ENCODE measurements around the gene TMEM176B. TPM values are rescaled to one million over a fixed set of nuclear protein-coding genes. Genes with fewer than 3 reads are reported as not detected.
A peak's percentile ranks its signal among the peaks of the same experiment; 100 is the strongest.

TMEM176B gene
- polyA plus RNA-seq, 1 donor, result 291 TPM

DNA sequence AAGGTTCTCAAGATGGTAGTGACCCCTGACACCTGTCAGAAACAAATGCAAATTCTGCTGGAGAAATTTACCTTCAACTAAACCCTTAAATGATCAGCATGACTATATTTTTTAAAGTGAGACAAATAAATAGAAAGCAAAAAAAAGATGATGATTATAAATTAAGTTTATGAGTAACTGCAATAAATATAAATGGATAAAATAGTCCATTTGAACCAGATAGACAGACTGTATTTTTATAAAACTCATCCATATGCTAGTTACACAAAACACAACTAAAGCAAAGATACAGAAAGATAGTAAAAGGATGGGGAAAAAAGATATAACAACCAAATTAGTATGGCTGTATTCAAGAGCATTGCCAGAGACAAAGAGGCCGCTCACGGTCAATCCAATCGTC is 6.3 kb upstream of the TMEM176B start:
- no CpG with 5 or more reads among the region's 3 CpGs for WGBS (ENCODE audit: insufficient coverage, low lambda C conversion rate)
- no peaks in the 10 kb centered on the region for H3K9me3 ChIP-seq (ENCODE audit: control insufficient read depth, low read depth, low read length)
- peaks cover 42% of the 10 kb centered on the region for H3K36me3 ChIP-seq (ENCODE audit: control insufficient read depth, insufficient read depth, low read length)
- H3K27ac ChIP-seq (ENCODE audit: low read length), result no peak overlapping the region
- no peak overlapping the region for H3K4me3 ChIP-seq (ENCODE audit: low read length)
- H3K27me3 ChIP-seq (ENCODE audit: control insufficient read depth, insufficient read depth, low read length), result no peaks in the 10 kb centered on the region
- H3K4me1 ChIP-seq (ENCODE audit: control insufficient read depth, insufficient read depth, low read length), result peaks cover 25% of the 10 kb centered on the region
- no peak for DNase-seq

DNA sequence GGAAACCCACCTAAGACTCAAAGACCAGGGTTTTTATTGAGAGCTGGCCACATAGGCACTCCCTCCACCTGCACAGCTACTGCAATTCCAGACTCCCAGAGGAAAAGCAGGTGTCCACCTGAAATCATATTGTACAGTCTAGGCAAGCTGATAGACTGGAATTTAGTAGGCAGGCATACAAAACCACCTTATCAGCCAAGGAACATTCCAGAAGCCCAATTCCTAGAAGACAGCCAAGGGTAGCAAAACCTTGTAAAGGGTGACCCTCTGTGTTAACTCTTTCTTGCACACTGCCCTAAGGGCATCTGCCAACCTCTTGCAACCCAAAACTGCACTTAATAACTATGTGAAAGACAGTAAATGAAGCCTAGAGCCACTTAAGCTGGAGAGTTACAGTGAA is 5.7 kb upstream of the TMEM176B start:
- peaks cover 2% of the 10 kb centered on the region for H3K27me3 ChIP-seq (ENCODE audit: control insufficient read depth, insufficient read depth, low read length)
- H3K9me3 ChIP-seq (ENCODE audit: control insufficient read depth, low read depth, low read length), result no peaks in the 10 kb centered on the region
- no peak overlapping the region for H3K27ac ChIP-seq (ENCODE audit: low read length)
- DNase-seq, result no peak
- peaks cover 25% of the 10 kb centered on the region for H3K4me1 ChIP-seq (ENCODE audit: control insufficient read depth, insufficient read depth, low read length)
- H3K4me3 ChIP-seq (ENCODE audit: low read length), result no peak overlapping the region
- H3K36me3 ChIP-seq (ENCODE audit: control insufficient read depth, insufficient read depth, low read length), result peaks cover 42% of the 10 kb centered on the region

GRCh38 chr7:150804802-150805201 is 4.6 kb upstream of the TMEM176B start:
- no peak overlapping the region for H3K4me3 ChIP-seq (ENCODE audit: low read length)
- DNase-seq, result no peak
- no peak overlapping the region for H3K27ac ChIP-seq (ENCODE audit: low read length)
- no peaks in the 10 kb centered on the region for H3K9me3 ChIP-seq (ENCODE audit: control insufficient read depth, low read depth, low read length)
- H3K4me1 ChIP-seq (ENCODE audit: control insufficient read depth, insufficient read depth, low read length), result peaks cover 25% of the 10 kb centered on the region
- H3K27me3 ChIP-seq (ENCODE audit: control insufficient read depth, insufficient read depth, low read length), result peaks cover 5% of the 10 kb centered on the region
- 100% methylated on average over 1 of the region's 5 CpGs for WGBS (ENCODE audit: insufficient coverage, low lambda C conversion rate)
- peaks cover 42% of the 10 kb centered on the region for H3K36me3 ChIP-seq (ENCODE audit: control insufficient read depth, insufficient read depth, low read length)

DNA sequence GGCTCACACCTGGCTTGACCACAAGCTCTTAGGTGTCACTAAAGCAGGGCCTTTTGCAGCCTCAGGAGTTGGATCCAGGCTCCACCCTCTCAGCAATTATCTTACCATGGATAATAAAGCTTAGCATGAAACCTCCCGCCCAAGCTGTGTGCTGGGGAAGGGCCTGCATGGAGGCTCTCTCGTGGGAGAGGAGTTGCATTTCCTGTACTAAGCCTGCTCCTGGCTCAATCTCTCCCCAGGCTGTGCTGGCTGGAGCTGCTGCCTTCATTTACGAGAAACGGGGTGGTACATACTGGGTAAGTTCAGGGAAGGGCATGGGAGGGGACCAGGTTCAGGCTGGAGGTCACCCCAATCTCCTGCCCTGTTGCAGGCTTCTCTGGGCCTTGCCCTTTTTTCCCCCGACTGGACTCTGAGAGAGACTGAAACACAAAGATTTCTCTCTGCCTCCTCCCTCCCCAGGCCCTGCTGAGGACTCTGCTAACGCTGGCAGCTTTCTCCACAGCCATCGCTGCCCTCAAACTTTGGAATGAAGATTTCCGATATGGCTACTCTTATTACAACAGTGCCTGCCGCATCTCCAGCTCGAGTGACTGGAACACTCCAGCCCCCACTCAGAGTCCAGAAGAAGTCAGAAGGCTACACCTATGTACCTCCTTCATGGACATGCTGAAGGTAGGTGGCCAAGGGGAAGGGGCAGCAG is 3.1 kb upstream of the TMEM176B start:
- no peak overlapping the region for H3K4me3 ChIP-seq (ENCODE audit: low read length)
- no peaks in the 10 kb centered on the region for H3K9me3 ChIP-seq (ENCODE audit: control insufficient read depth, low read depth, low read length)
- H3K36me3 ChIP-seq (ENCODE audit: control insufficient read depth, insufficient read depth, low read length), result peaks cover 42% of the 10 kb centered on the region
- H3K27me3 ChIP-seq (ENCODE audit: control insufficient read depth, insufficient read depth, low read length), result peaks cover 5% of the 10 kb centered on the region
- WGBS (ENCODE audit: insufficient coverage, low lambda C conversion rate), result no CpG with 5 or more reads among the region's 10 CpGs
- H3K4me1 ChIP-seq (ENCODE audit: control insufficient read depth, insufficient read depth, low read length), result peaks cover 26% of the 10 kb centered on the region
- H3K27ac ChIP-seq (ENCODE audit: low read length), result peak overlapping the region; percentile 45
- DNase-seq, result peak in 1 of 2 donors; percentile 32

- DNase-seq, result no peak
- peaks cover 42% of the 10 kb centered on the region for H3K36me3 ChIP-seq (ENCODE audit: control insufficient read depth, insufficient read depth, low read length)
Observed at GRCh38 chr7:150801946-150802771, 2.0 kb upstream of the TMEM176B start.

DNA sequence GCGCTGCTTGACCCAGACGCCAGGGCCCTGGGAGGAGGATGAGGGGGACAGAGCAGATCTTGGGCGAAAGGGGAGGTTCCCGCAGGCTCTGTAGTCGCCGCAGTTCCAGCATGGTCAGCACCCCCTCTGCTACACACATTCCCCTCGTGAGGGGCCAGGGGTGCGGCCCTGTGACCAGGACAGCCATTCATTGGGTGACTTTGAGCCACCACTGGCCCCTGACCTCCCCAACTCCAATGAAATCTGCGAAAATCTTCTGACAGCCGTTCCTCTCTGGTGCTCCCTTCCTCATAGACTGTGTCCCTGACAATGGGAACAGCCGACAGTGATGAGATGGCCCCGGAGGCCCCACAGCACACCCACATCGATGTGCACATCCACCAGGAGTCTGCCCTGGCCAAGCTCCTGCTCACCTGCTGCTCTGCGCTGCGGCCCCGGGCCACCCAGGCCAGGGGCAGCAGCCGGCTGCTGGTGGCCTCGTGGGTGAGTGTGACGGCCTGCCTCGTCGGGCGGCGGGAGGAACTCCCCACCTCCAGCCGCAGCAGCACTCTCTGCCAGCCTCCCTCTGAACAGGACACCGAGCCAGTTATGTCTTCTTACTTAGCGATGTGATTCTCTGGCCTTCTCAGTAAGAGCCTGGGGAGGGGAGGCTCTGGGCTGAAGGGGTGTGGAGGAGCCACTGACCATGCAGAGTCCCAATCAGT is 1.2 kb upstream of the TMEM176B start:
- Histone ChIP-seq H3K27me3 (ENCODE audit: control insufficient read depth, insufficient read depth, low read length) (peaks cover 5% of the 10 kb centered on the region), H3K27ac (ENCODE audit: low read length) (peak overlapping the region; percentile 93), H3K4me3 (ENCODE audit: low read length) (peak overlapping the region; percentile 96), H3K4me1 (ENCODE audit: control insufficient read depth, insufficient read depth, low read length) (peaks cover 24% of the 10 kb centered on the region), H3K9me3 (ENCODE audit: control insufficient read depth, low read depth, low read length) (no peaks in the 10 kb centered on the region), H3K36me3 (ENCODE audit: control insufficient read depth, insufficient read depth, low read length) (peaks cover 42% of the 10 kb centered on the region)
- DNase-seq, result peak in 1 of 2 donors; percentile 67
- WGBS (ENCODE audit: insufficient coverage, low lambda C conversion rate), result no CpG with 5 or more reads among the region's 26 CpGs

More at GRCh38 chr7:150801946-150802771, 2.0 kb upstream of the TMEM176B start:
- Histone ChIP-seq H3K27me3 (ENCODE audit: control insufficient read depth, insufficient read depth, low read length) (peaks cover 5% of the 10 kb centered on the region), H3K4me3 (ENCODE audit: low read length) (peak overlapping the region; percentile 96), H3K9me3 (ENCODE audit: control insufficient read depth, low read depth, low read length) (no peaks in the 10 kb centered on the region), H3K27ac (ENCODE audit: low read length) (peak overlapping the region; percentile 93), H3K4me1 (ENCODE audit: control insufficient read depth, insufficient read depth, low read length) (peaks cover 24% of the 10 kb centered on the region)
- 70% methylated on average over 1 of the region's 12 CpGs for WGBS (ENCODE audit: insufficient coverage, low lambda C conversion rate)

GRCh38 chr7:150800581-150801241 is 547 bp upstream of the TMEM176B start, which contains the start of gene TMEM176A:
Gene TMEM176A, plus strand, starts transcription at chr7:150800769. Its CDS starts 782 bp downstream, at chr7:150801551.
- peaks cover 24% of the 10 kb centered on the region for H3K4me1 ChIP-seq (ENCODE audit: control insufficient read depth, insufficient read depth, low read length)
- peaks cover 43% of the 10 kb centered on the region for H3K36me3 ChIP-seq (ENCODE audit: control insufficient read depth, insufficient read depth, low read length)
- WGBS (ENCODE audit: insufficient coverage, low lambda C conversion rate), result no CpG with 5 or more reads among the region's 54 CpGs
- peaks cover 5% of the 10 kb centered on the region for H3K27me3 ChIP-seq (ENCODE audit: control insufficient read depth, insufficient read depth, low read length)
- peak within 1 kb of the TSS; percentile 96 for H3K27ac ChIP-seq (ENCODE audit: low read length)
- DNase-seq, result peak in 1 of 2 donors; percentile 65
- H3K4me3 ChIP-seq (ENCODE audit: low read length), result peak within 1 kb of the TSS; percentile 96
- no peaks in the 10 kb centered on the region for H3K9me3 ChIP-seq (ENCODE audit: control insufficient read depth, low read depth, low read length)

DNA sequence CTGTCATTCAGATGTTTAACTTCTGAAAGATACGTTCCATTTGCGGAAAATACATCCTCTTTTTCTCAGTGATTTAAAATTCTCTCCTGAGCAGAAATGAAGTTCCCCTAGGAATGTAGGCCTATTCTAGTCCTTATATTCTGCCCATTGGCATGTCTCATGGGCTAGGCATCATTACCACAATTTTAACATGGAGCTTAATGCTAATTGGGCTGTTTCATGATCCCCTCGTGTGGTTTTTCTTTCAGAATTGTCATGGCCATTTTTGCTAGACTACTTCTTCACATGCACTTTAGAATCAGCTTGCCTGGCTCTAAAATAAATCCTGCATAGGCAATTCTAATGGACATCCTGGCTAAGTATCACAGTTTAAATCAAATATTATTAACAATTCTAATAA is 1.0 kb downstream of the TMEM176B start:
- peak in 1 of 2 donors; percentile 35 for DNase-seq
- peaks cover 35% of the 10 kb centered on the region for H3K4me1 ChIP-seq (ENCODE audit: control insufficient read depth, insufficient read depth, low read length)
- H3K27ac ChIP-seq (ENCODE audit: low read length), result peak overlapping the region; percentile 96
- peaks cover 43% of the 10 kb centered on the region for H3K36me3 ChIP-seq (ENCODE audit: control insufficient read depth, insufficient read depth, low read length)
- no peaks in the 10 kb centered on the region for H3K9me3 ChIP-seq (ENCODE audit: control insufficient read depth, low read depth, low read length)
- no CpG with 5 or more reads among the region's 3 CpGs for WGBS (ENCODE audit: insufficient coverage, low lambda C conversion rate)
- peak overlapping the region; percentile 96 for H3K4me3 ChIP-seq (ENCODE audit: low read length)
- peaks cover 5% of the 10 kb centered on the region for H3K27me3 ChIP-seq (ENCODE audit: control insufficient read depth, insufficient read depth, low read length)

GRCh38 chr7:150797661-150798060 is 2.5 kb downstream of the TMEM176B start:
- no peaks in the 10 kb centered on the region for H3K9me3 ChIP-seq (ENCODE audit: control insufficient read depth, low read depth, low read length)
- peaks cover 41% of the 10 kb centered on the region for H3K36me3 ChIP-seq (ENCODE audit: control insufficient read depth, insufficient read depth, low read length)
- 71% methylated on average over 2 of the region's 4 CpGs for WGBS (ENCODE audit: insufficient coverage, low lambda C conversion rate)
- peaks cover 5% of the 10 kb centered on the region for H3K27me3 ChIP-seq (ENCODE audit: control insufficient read depth, insufficient read depth, low read length)
- peaks cover 28% of the 10 kb centered on the region for H3K4me1 ChIP-seq (ENCODE audit: control insufficient read depth, insufficient read depth, low read length)
- DNase-seq, result no peak
- no peak overlapping the region for H3K4me3 ChIP-seq (ENCODE audit: low read length)
- no peak overlapping the region for H3K27ac ChIP-seq (ENCODE audit: low read length)
